ENCODE data around the gene ZNF774. TPM values are rescaled to one million over a fixed set of nuclear protein-coding genes. Genes with fewer than 3 reads are reported as not detected.

The ZNF774 gene
- polyA plus RNA-seq, 1 donor (not counting 4 experiments of a cell fraction or from before 2014, with no cell fraction given) = 2.3 TPM

DNA sequence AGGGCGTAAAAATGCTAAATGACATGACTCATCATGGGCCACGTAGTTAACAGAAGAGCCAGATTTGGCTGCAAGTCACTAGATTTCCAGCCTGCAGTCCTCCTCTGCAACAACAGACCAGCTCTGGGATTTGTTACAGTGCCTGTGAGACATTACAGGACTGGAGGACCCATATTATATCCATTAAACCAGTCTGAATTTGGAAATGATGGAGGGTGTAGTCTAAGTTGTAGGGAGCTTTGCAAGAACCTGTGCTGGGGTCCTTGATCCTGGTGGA, 10.8 kb downstream of the ZNF774 start:
- peak overlapping the region; percentile 75 for H3K4me2 ChIP-seq (ENCODE audit: control insufficient read depth, extremely low read depth, insufficient read depth, low read depth, low read length)
- FAIRE-seq = peak; percentile 68

GRCh38 chr15:90364251-90364650, 12.2 kb downstream of the ZNF774 start:
- dilution Hi-C loops (cut with MboI; ENCODE audit: extremely low pct_ligation_motif_present, low sequenced_read_pairs) = no loop called here
- no peaks in the 10 kb centered on the region for H3K9me3 ChIP-seq (ENCODE audit: control insufficient read depth, low read depth, low read length)
- no peak for TF ChIP-seq EZH2 (IDR thresholded peaks at IDR 0.05; ENCODE audit: low read length)
- TF ChIP-seq, protein P1, sequence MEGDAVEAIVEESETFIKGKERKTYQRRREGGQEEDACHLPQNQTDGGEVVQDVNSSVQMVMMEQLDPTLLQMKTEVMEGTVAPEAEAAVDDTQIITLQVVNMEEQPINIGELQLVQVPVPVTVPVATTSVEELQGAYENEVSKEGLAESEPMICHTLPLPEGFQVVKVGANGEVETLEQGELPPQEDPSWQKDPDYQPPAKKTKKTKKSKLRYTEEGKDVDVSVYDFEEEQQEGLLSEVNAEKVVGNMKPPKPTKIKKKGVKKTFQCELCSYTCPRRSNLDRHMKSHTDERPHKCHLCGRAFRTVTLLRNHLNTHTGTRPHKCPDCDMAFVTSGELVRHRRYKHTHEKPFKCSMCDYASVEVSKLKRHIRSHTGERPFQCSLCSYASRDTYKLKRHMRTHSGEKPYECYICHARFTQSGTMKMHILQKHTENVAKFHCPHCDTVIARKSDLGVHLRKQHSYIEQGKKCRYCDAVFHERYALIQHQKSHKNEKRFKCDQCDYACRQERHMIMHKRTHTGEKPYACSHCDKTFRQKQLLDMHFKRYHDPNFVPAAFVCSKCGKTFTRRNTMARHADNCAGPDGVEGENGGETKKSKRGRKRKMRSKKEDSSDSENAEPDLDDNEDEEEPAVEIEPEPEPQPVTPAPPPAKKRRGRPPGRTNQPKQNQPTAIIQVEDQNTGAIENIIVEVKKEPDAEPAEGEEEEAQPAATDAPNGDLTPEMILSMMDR (optimal IDR thresholded peaks at IDR 0.05 in 1 of 3, IDR thresholded peaks at IDR 0.05 in 1 of 3, conservative IDR thresholded peaks at IDR 0.05 in 1 of 3; ENCODE audit: extremely low read depth in 1 of 3, insufficient read depth in 2 of 3, low read length in 3 of 3) = no peak
- no peaks in the 10 kb centered on the region for H4K20me1 ChIP-seq (ENCODE audit: control insufficient read depth, extremely low read depth, insufficient read depth, low read length)
- peak overlapping the region; percentile 43 for H3K9ac ChIP-seq (ENCODE audit: control insufficient read depth, extremely low read depth, insufficient read depth, low read length)
- peak; percentile 74 for FAIRE-seq
- H3K9me1 ChIP-seq (ENCODE audit: control insufficient read depth, extremely low read depth, insufficient read depth, low read length) = no peaks in the 10 kb centered on the region
- no peak overlapping the region for H3K4me3 ChIP-seq (ENCODE audit: control insufficient read depth in 2 of 3, extremely low read depth in 1 of 3, insufficient read depth in 2 of 3, low read depth in 1 of 3, low read length in 3 of 3)
- H3K4me2 ChIP-seq (ENCODE audit: control insufficient read depth, extremely low read depth, insufficient read depth, low read depth, low read length) = peak overlapping the region; percentile 40
- no peaks in the 10 kb centered on the region for H3K79me2 ChIP-seq (ENCODE audit: control insufficient read depth, insufficient read depth, low read length)
- H3K4me1 ChIP-seq (ENCODE audit: control insufficient read depth, extremely low read depth, insufficient read depth, low read length) = peaks cover 34% of the 10 kb centered on the region
- H2AFZ ChIP-seq (ENCODE audit: control insufficient read depth, low read length) = peak overlapping the region; percentile 40
- peaks cover 3 to 5% of the 10 kb centered on the region in 2 experiments for H3K36me3 ChIP-seq (ENCODE audit: control insufficient read depth in 2 of 2, extremely low read depth in 1 of 2, insufficient read depth in 2 of 2, low read length in 2 of 2)
- peak overlapping the region; percentile 97 for H3K27ac ChIP-seq (ENCODE audit: control insufficient read depth, insufficient read depth, low read length)
- peak; percentile 48 for DNase-seq (ENCODE audit: low read depth, low spot score)
- H3K27me3 ChIP-seq (ENCODE audit: control insufficient read depth, extremely low read depth, insufficient read depth, low read length) = no peaks in the 10 kb centered on the region

More for the DNA sequence above, 10.8 kb downstream of the ZNF774 start:
- no peak for DNase-seq (ENCODE audit: low read depth, low spot score)
- H3K27me3 ChIP-seq (ENCODE audit: control insufficient read depth, extremely low read depth, insufficient read depth, low read length) = no peaks in the 10 kb centered on the region
- H3K9me3 ChIP-seq (ENCODE audit: control insufficient read depth, low read depth, low read length) = no peaks in the 10 kb centered on the region
- H3K4me3 ChIP-seq (ENCODE audit: control insufficient read depth in 2 of 3, extremely low read depth in 1 of 3, insufficient read depth in 2 of 3, low read depth in 1 of 3, low read length in 3 of 3) = peak overlapping the region in 1 of 3 experiments; percentile 26
- peaks cover 3 to 5% of the 10 kb centered on the region in 2 experiments for H3K36me3 ChIP-seq (ENCODE audit: control insufficient read depth in 2 of 2, extremely low read depth in 1 of 2, insufficient read depth in 2 of 2, low read length in 2 of 2)
- dilution Hi-C loops (cut with MboI; ENCODE audit: extremely low pct_ligation_motif_present, low sequenced_read_pairs) = no loop called here
- peaks cover 44% of the 10 kb centered on the region for H3K4me1 ChIP-seq (ENCODE audit: control insufficient read depth, extremely low read depth, insufficient read depth, low read length)
- no peaks in the 10 kb centered on the region for H3K79me2 ChIP-seq (ENCODE audit: control insufficient read depth, insufficient read depth, low read length)
- no peak overlapping the region for H2AFZ ChIP-seq (ENCODE audit: control insufficient read depth, low read length)
- H4K20me1 ChIP-seq (ENCODE audit: control insufficient read depth, extremely low read depth, insufficient read depth, low read length) = no peaks in the 10 kb centered on the region
- peak overlapping the region; percentile 97 for H3K27ac ChIP-seq (ENCODE audit: control insufficient read depth, insufficient read depth, low read length)
- no peak for TF ChIP-seq EZH2 (IDR thresholded peaks at IDR 0.05; ENCODE audit: low read length)
- TF ChIP-seq, protein P1 (optimal IDR thresholded peaks at IDR 0.05 in 1 of 3, IDR thresholded peaks at IDR 0.05 in 1 of 3, conservative IDR thresholded peaks at IDR 0.05 in 1 of 3; ENCODE audit: extremely low read depth in 1 of 3, insufficient read depth in 2 of 3, low read length in 3 of 3) = no peak
- peak overlapping the region; percentile 73 for H3K9ac ChIP-seq (ENCODE audit: control insufficient read depth, extremely low read depth, insufficient read depth, low read length)
- H3K9me1 ChIP-seq (ENCODE audit: control insufficient read depth, extremely low read depth, insufficient read depth, low read length) = no peaks in the 10 kb centered on the region
